Measurements from ENCODE around the gene BMP2K. TPM values are rescaled to one million over a fixed set of nuclear protein-coding genes. Genes with fewer than 3 reads are reported as not detected.

Gene BMP2K
- total and polyA plus RNA-seq, 2 experiments from 2014 or later: 8.2 to 32.5 TPM

- no peak overlapping the region for H3K4me3 ChIP-seq
- TF ChIP-seq ZNF462 (CRISPR knock-in tag; IDR thresholded peaks at IDR 0.05): no peak
- no peak for TF ChIP-seq ZNF331 (CRISPR knock-in tag; IDR thresholded peaks at IDR 0.05; ENCODE audit: low read depth)
- no peak for TF ChIP-seq CREB1 (CRISPR knock-in tag; IDR thresholded peaks at IDR 0.05; ENCODE audit: low read depth)
- no peak for TF ChIP-seq JUNB (IDR thresholded peaks at IDR 0.05; ENCODE audit: unreplicated experiment)
- TF ChIP-seq ETS1 (IDR thresholded peaks at IDR 0.05): no peak
- TF ChIP-seq NANOG (IDR thresholded peaks at IDR 0.05; ENCODE audit: borderline replicate concordance): no peak
- no peak for TF ChIP-seq REST (IDR thresholded peaks at IDR 0.05; ENCODE audit: unreplicated experiment)
- TF ChIP-seq EZH2 (IDR thresholded peaks at IDR 0.05; ENCODE audit: low read depth, unreplicated experiment): no peak
- no peak for TF ChIP-seq EZH2phosphoT487 (IDR thresholded peaks at IDR 0.05; ENCODE audit: unreplicated experiment)
- TF ChIP-seq CTCF (conservative IDR thresholded peaks at IDR 0.05; ENCODE audit: low read depth in 2 of 2): no peak; a peak in 1 of 4 replicates
- TF ChIP-seq STAT1 (IDR thresholded peaks at IDR 0.05; ENCODE audit: unreplicated experiment): no peak
- no peak for TF ChIP-seq ZNF114 (CRISPR knock-in tag; IDR thresholded peaks at IDR 0.05)
- TF ChIP-seq POLR2AphosphoS5 (IDR thresholded peaks at IDR 0.05; ENCODE audit: low read depth): no peak
These were observed 27.8 kb upstream of the BMP2K start for GRCh38 chr4:78748381-78748780.

More at GRCh38 chr4:78748381-78748780, 27.8 kb upstream of the BMP2K start:
- Histone ChIP-seq H3K9me2 (ENCODE audit: insufficient read depth) (no peaks in the 10 kb centered on the region), H3K79me2 (replicated peaks; ENCODE audit: insufficient read depth) (no peaks in the 10 kb centered on the region), H2AFZ (no peak overlapping the region), H3F3A (replicated peaks; ENCODE audit: low read depth) (no peaks in the 10 kb centered on the region), H3K4me1 (ENCODE audit: insufficient read depth) (no peaks in the 10 kb centered on the region), H3K36me3 (ENCODE audit: insufficient read depth) (no peaks in the 10 kb centered on the region), H3K27ac (ENCODE audit: low read depth) (no peak overlapping the region), H3K27me3 (ENCODE audit: insufficient read depth) (no peaks in the 10 kb centered on the region), H4K20me1 (replicated peaks; ENCODE audit: insufficient read depth) (no peaks in the 10 kb centered on the region), H3K4me2 (no peak overlapping the region)
- H3K36me3 Mint-ChIP-seq (ENCODE audit: low read depth): no peaks in the 10 kb centered on the region
- H3K27me3 Mint-ChIP-seq (ENCODE audit: insufficient read depth, low read depth, poor library complexity): no peaks in the 10 kb centered on the region
- H3K9me3 Mint-ChIP-seq: no peaks in the 10 kb centered on the region
- H3K4me3 Mint-ChIP-seq: no peak overlapping the region
- H3K4me1 Mint-ChIP-seq: peaks cover 3% of the 10 kb centered on the region; the same call in 1 of the 3 replicates
- H3K27ac Mint-ChIP-seq: no peak overlapping the region
- DNase-seq (ENCODE audit: low spot score) (peak; percentile 9), ATAC-seq (no peak)

Measured in GM23338 (cell line).